H9 (cell line): ENCODE data around the gene KRT85. TPM values are rescaled to one million over a fixed set of nuclear protein-coding genes. Genes with fewer than 3 reads are reported as not detected.

Experiments used
- DNase-seq: peaks from one replicate; pipeline ENCODE4 v3.0.0-alpha.2; 2017
- H2AFZ ChIP-seq: one replicate; pipeline ENCODE4 v1.6.1; 2013; ENCODE audit warnings: mild to moderate bottlenecking, low read length, control low read depth, moderate library complexity
- H2AK5ac ChIP-seq: 2 replicates; pipeline ENCODE4 v1.6.1; 2013; ENCODE audit warnings: low read length, control low read depth, mixed read lengths; ENCODE audit not compliant: insufficient read length
- H2BK120ac ChIP-seq: one replicate; pipeline ENCODE4 v1.6.1; 2013; ENCODE audit warnings: low read depth, mild to moderate bottlenecking, low read length, control low read depth, inconsistent platforms; ENCODE audit not compliant: poor library complexity, severe bottlenecking
- H2BK12ac ChIP-seq: 2 replicates; pipeline ENCODE4 v1.6.1; 2013; ENCODE audit warnings: low read length, control low read depth, mixed read lengths, low read depth; ENCODE audit not compliant: insufficient read length
- H2BK15ac ChIP-seq: 2 replicates; pipeline ENCODE4 v1.6.1; 2013; ENCODE audit warnings: low read depth, low read length, control low read depth
- H2BK20ac ChIP-seq: one replicate; pipeline ENCODE4 v1.6.1; 2013; ENCODE audit warnings: low read depth, mild to moderate bottlenecking, low read length, control low read depth, inconsistent platforms; ENCODE audit not compliant: poor library complexity, severe bottlenecking
- H2BK5ac ChIP-seq: 2 replicates; pipeline ENCODE4 v1.6.1; 2013; ENCODE audit warnings: low read length, control low read depth, mixed read lengths; ENCODE audit not compliant: insufficient read length
- H3K14ac ChIP-seq: 2 replicates; pipeline ENCODE4 v1.6.1; 2013; ENCODE audit warnings: low read length, control low read depth; ENCODE audit not compliant: insufficient read depth
- H3K18ac ChIP-seq: 2 replicates; pipeline ENCODE4 v1.6.1; 2013; ENCODE audit warnings: low read depth, mild to moderate bottlenecking, mixed read lengths, low read length, control low read depth; ENCODE audit not compliant: insufficient read length
- H3K23ac ChIP-seq: 2 replicates; pipeline ENCODE4 v1.6.1; 2013; ENCODE audit warnings: low read length, control low read depth, mixed read lengths, low read depth; ENCODE audit not compliant: insufficient read length
- H3K23me2 ChIP-seq: 2 replicates; pipeline ENCODE4 v1.6.1; 2013; ENCODE audit warnings: low read depth, mild to moderate bottlenecking, mixed read lengths, low read length, control low read depth; ENCODE audit not compliant: insufficient read length, poor library complexity, severe bottlenecking
- H3K27ac ChIP-seq: 2 replicates; pipeline ENCODE4 v1.5.1; 2013; ENCODE audit warnings: low read length, control low read depth, mixed read lengths, low read depth; ENCODE audit not compliant: insufficient read length
- H3K27me3 ChIP-seq: 2 replicates; pipeline ENCODE4 v1.6.1; 2013; ENCODE audit warnings: low read length, control low read depth, inconsistent platforms; ENCODE audit not compliant: insufficient read depth
- H3K4ac ChIP-seq: 2 replicates; pipeline ENCODE4 v1.6.1; 2013; ENCODE audit warnings: low read depth, mild to moderate bottlenecking, control low read depth, inconsistent platforms, low read length, moderate library complexity
- H3K4me1 ChIP-seq: 2 replicates; pipeline ENCODE4 v1.6.1; 2013; ENCODE audit warnings: low read length, control low read depth, inconsistent platforms; ENCODE audit not compliant: insufficient read depth
- H3K4me2 ChIP-seq: 2 replicates; pipeline ENCODE4 v1.6.1; 2013; ENCODE audit warnings: low read length, control low read depth, mixed read lengths; ENCODE audit not compliant: insufficient read length, insufficient read depth
- H3K56ac ChIP-seq: 2 replicates; pipeline ENCODE4 v1.6.1; 2013; ENCODE audit warnings: low read depth, mild to moderate bottlenecking, mixed read lengths, low read length, control low read depth; ENCODE audit not compliant: insufficient read length
- H3K79me1 ChIP-seq: 2 replicates; pipeline ENCODE4 v1.6.1; 2013; ENCODE audit warnings: low read depth, mild to moderate bottlenecking, moderate library complexity, low read length, control low read depth, inconsistent platforms; ENCODE audit not compliant: insufficient read depth, poor library complexity, severe bottlenecking
- H3K79me2 ChIP-seq: 2 replicates; pipeline ENCODE4 v1.6.1; 2013; ENCODE audit warnings: low read length, control low read depth, inconsistent platforms; ENCODE audit not compliant: insufficient read depth
- H3K9ac ChIP-seq: 2 replicates; pipeline ENCODE4 v1.6.1; 2013; ENCODE audit warnings: low read length, control low read depth, mixed read lengths; ENCODE audit not compliant: insufficient read length; ENCODE audit errors: extremely low read depth
- H3K9me3 ChIP-seq: one replicate; pipeline ENCODE4 v1.6.1; 2013; ENCODE audit warnings: low read depth, low read length, inconsistent platforms; ENCODE audit not compliant: control insufficient read depth
- H3T11ph ChIP-seq: one replicate; pipeline ENCODE4 v1.6.1; 2013; ENCODE audit warnings: mild to moderate bottlenecking, low read length, control low read depth, inconsistent platforms
- H4K20me1 ChIP-seq: one replicate; pipeline ENCODE4 v1.6.1; 2013; ENCODE audit not compliant: control insufficient read depth, insufficient read length, insufficient read depth
- H4K5ac ChIP-seq: 2 replicates; pipeline ENCODE4 v1.6.1; 2013; ENCODE audit warnings: low read depth, mild to moderate bottlenecking, mixed read lengths, low read length, control low read depth; ENCODE audit not compliant: insufficient read length
- H4K8ac ChIP-seq: replicated peaks from 2 replicates; pipeline ENCODE4 v1.6.1; 2013; ENCODE audit warnings: low read length, control low read depth, mixed read lengths, low read depth; ENCODE audit not compliant: insufficient read length
- H4K91ac ChIP-seq: 2 replicates; pipeline ENCODE4 v1.6.1; 2013; ENCODE audit warnings: low read depth, mild to moderate bottlenecking, moderate library complexity, mixed read lengths, low read length, control low read depth; ENCODE audit not compliant: insufficient read length
- H3K27ac Mint-ChIP-seq, 3 experiments: 2 replicates in 2 of 3; 3 replicates in 1 of 3; pipeline ENCODE4 v1.8.0; 2020 to 2021; ENCODE audit warnings: mixed read lengths in 3 of 3, mild to moderate bottlenecking in 1 of 3, moderate library complexity in 1 of 3
- H3K27me3 Mint-ChIP-seq: 2 replicates; pipeline ENCODE4 v1.8.0; 2021; ENCODE audit warnings: low read depth, mild to moderate bottlenecking, moderate library complexity, mixed read lengths
- H3K36me3 Mint-ChIP-seq, 3 experiments: 2 replicates in 2 of 3; 3 replicates in 1 of 3; pipeline ENCODE4 v1.8.0; 2020 to 2021; ENCODE audit warnings: low read depth in 3 of 3, mixed read lengths in 3 of 3; ENCODE audit not compliant: insufficient read depth in 1 of 3
- H3K4me1 Mint-ChIP-seq, 2 experiments: 2 replicates each; pipeline ENCODE4 v1.8.0; 2020; ENCODE audit warnings: mixed read lengths in 2 of 2
- H3K4me3 Mint-ChIP-seq, 2 experiments: 2 replicates in 1 of 2; 3 replicates in 1 of 2; pipeline ENCODE4 v1.8.0; 2020 to 2021; ENCODE audit warnings: mild to moderate bottlenecking in 2 of 2, mixed read lengths in 2 of 2, moderate library complexity in 1 of 2
- H3K9me3 Mint-ChIP-seq, 2 experiments: 2 replicates in 1 of 2; 3 replicates in 1 of 2; pipeline ENCODE4 v1.8.0; 2020; ENCODE audit warnings: mild to moderate bottlenecking in 2 of 2, mixed read lengths in 2 of 2, moderate library complexity in 1 of 2
- CTCF ChIP-seq: fragments of 200-600 bp; sonication (generic); conservative IDR thresholded peaks from 3 replicates; pipeline ENCODE4 v1.8.0; 2021; ENCODE audit warnings: antibody characterized with exemption, mild to moderate bottlenecking
- WGBS: extraction: QIAGEN DNeasy Blood & Tissue Kit; methylation state at CpG from one replicate; pipeline ENCODE4 v1.1.7; 2013; ENCODE audit warnings: missing lambda C conversion rate, low lambda C conversion rate, mixed read lengths; ENCODE audit not compliant: insufficient read length; ENCODE audit errors: extremely low coverage; 5-methylcytosine and 5-hydroxymethylcytosine counted together
- total RNA-seq: library from RNA; stranded (reverse); gene quantifications from 2 replicates; pipeline ENCODE4 v1.2.1, GENCODE V29; 2021

Gene KRT85
- total RNA-seq, 1 experiment from 2014 or later = not detected

- H2BK12ac ChIP-seq = no peak overlapping the region
- no peak overlapping the region for H2BK5ac ChIP-seq
- H3K4me1 ChIP-seq = no peaks in the 10 kb centered on the region
- H3K56ac ChIP-seq = no peak overlapping the region
- TF ChIP-seq CTCF = no peak
- H4K8ac ChIP-seq = no peak overlapping the region
- H3T11ph ChIP-seq = no peak overlapping the region
- H3K4me2 ChIP-seq = no peak overlapping the region
- no peak overlapping the region for H3K23ac ChIP-seq
- H2BK120ac ChIP-seq = no peak overlapping the region
- no peak overlapping the region for H4K5ac ChIP-seq
- no peaks in the 10 kb centered on the region for H3K79me1 ChIP-seq
- no peak overlapping the region for H3K18ac ChIP-seq
- no peaks in the 10 kb centered on the region for H3K27me3 ChIP-seq
- H3K9me3 Mint-ChIP-seq = no peaks in the 10 kb centered on the region; a peak in 1 of 5 replicates
- WGBS = no CpG with 5 or more reads among the region's 19 CpGs
- no peak overlapping the region for H2BK15ac ChIP-seq
- no peaks in the 10 kb centered on the region for H3K4me1 Mint-ChIP-seq
- H2AK5ac ChIP-seq = no peak overlapping the region
- H3K4ac ChIP-seq = no peak overlapping the region
- no peak overlapping the region for H3K27ac ChIP-seq
- H3K36me3 Mint-ChIP-seq = no peaks in the 10 kb centered on the region; a peak in 1 of 7 replicates
- H3K79me2 ChIP-seq = no peaks in the 10 kb centered on the region
- no peak overlapping the region for H4K91ac ChIP-seq
- no peak overlapping the region for H3K27ac Mint-ChIP-seq
- no peaks in the 10 kb centered on the region for H4K20me1 ChIP-seq
- H3K23me2 ChIP-seq = no peaks in the 10 kb centered on the region
- peaks cover 9% of the 10 kb centered on the region for H3K27me3 Mint-ChIP-seq
- no peak overlapping the region for H2BK20ac ChIP-seq
- H2AFZ ChIP-seq = no peak overlapping the region
- no peak overlapping the region for H3K9ac ChIP-seq
- no peak overlapping the region for H3K4me3 Mint-ChIP-seq
- no peak overlapping the region for H3K14ac ChIP-seq
- DNase-seq = no peak
- no peaks in the 10 kb centered on the region for H3K9me3 ChIP-seq
These were observed 10.8 kb upstream of the KRT85 start for GRCh38 chr12:52378091-52378490.
